Measurements from ENCODE around the gene AOPEP.

- TF ChIP-seq CTCF (conservative IDR thresholded peaks at IDR 0.05 in 1 of 2, IDR thresholded peaks at IDR 0.05 in 1 of 2; ENCODE audit: low read depth in 1 of 2, low read length in 2 of 2) = no peak
- TF ChIP-seq EZH2 (IDR thresholded peaks at IDR 0.05; ENCODE audit: low read length, missing control alignments) = no peak
Observed at GRCh38 chr9:95071925-95072324, 345.4 kb downstream of the AOPEP start.
